Parathyroid adenoma (tissue), 2 donors: ENCODE data around the gene FBN2.

Source experiments
- H2AFZ ChIP-seq: fragments of 300-600 bp; sonication (generic); one replicate; pipeline ENCODE4 v1.7.0; 2017; ENCODE audit warnings: antibody characterized with exemption, mild to moderate bottlenecking
- H3K27ac ChIP-seq: fragments of 300-600 bp; sonication (generic); one replicate; pipeline ENCODE4 v1.7.0; 2017
- H3K27me3 ChIP-seq: fragments of 300-600 bp; sonication (generic); one replicate; pipeline ENCODE4 v1.7.0; 2017; ENCODE audit warnings: low read length; ENCODE audit not compliant: control insufficient read depth, insufficient read depth
- H3K36me3 ChIP-seq: fragments of 300-600 bp; sonication (generic); one replicate; pipeline ENCODE4 v1.7.0; 2017; ENCODE audit warnings: low read length; ENCODE audit not compliant: control insufficient read depth, insufficient read depth
- H3K4me1 ChIP-seq: fragments of 300-600 bp; sonication (generic); one replicate; pipeline ENCODE4 v1.7.0; 2017; ENCODE audit warnings: control low read depth
- H3K4me2 ChIP-seq: fragments of 300-600 bp; sonication (generic); one replicate; pipeline ENCODE4 v1.7.0; 2017; ENCODE audit warnings: low read length
- H3K4me3 ChIP-seq: fragments of 300-600 bp; sonication (generic); one replicate; pipeline ENCODE4 v1.7.0; 2017; ENCODE audit warnings: low read depth, low read length
- H3K79me2 ChIP-seq: fragments of 300-600 bp; sonication (generic); one replicate; pipeline ENCODE4 v1.7.0; 2017; ENCODE audit warnings: control low read depth
- H3K9ac ChIP-seq: fragments of 300-600 bp; sonication (generic); one replicate; pipeline ENCODE4 v1.7.0; 2017; ENCODE audit warnings: mild to moderate bottlenecking
- H3K9me3 ChIP-seq: fragments of 300-600 bp; sonication (generic); one replicate; pipeline ENCODE4 v1.7.0; 2017; ENCODE audit warnings: low read length; ENCODE audit not compliant: control insufficient read depth
- TF ChIP-seq, protein P1 (sequence below): fragments of 300-600 bp; sonication (generic); IDR thresholded peaks from one replicate; pipeline ENCODE4 v1.7.0; 2017; ENCODE audit warnings: antibody characterized with exemption, mild to moderate bottlenecking
- donor health status: primary hyperparathyroidism.

FBN2 gene

DNA sequence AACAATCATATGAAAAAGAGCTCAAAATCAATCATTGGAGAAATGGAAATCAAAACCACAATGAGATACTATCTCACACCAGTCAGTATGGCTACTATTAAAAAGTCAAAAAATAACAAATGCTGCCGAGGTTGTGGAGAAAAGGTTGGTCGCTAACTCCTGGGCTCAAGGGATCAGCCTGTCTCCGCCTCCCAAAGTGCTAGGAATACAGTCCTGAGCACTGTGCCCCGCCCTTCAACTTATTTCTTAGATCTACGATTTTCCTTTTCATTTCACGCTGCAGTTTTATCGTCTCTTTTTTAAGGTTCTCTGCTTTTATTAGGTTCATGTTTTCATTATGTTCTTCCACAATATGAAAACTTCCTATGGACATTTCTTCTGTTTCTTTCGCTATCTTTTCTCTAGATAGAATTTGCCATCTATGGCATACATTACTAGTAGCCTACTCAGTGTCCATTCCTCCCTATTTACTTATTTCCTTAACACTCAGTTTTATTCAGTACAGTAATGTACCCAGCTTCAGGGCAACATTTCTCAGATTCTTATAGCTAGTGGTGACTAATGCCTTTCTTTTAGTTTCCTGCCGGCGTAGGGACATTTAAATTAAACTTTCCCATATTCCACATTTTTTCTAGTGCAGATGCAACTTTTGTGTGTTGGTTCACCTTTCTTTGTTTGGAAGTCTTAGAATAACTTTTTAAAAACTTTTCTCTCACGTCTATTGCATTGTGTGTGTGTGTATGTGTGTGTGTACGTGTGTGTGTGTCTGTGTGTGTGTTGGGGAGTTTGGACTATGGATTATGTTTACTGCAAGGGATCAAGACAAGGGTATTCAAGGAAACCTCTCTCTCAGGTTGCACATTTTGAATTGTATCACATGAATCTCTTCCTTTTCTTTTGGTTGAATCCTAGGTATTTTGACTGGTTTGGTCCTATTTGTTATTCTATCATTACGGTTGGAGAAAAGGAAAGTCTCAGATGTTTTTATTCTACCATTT is 21.6 kb upstream of the FBN2 start:
- H3K4me3 ChIP-seq, result no peak overlapping the region
- no peak overlapping the region for H3K27ac ChIP-seq
- no peak overlapping the region for H2AFZ ChIP-seq
- no peaks in the 10 kb centered on the region for H3K27me3 ChIP-seq
- H3K4me1 ChIP-seq, result no peaks in the 10 kb centered on the region
- H3K9ac ChIP-seq, result no peak overlapping the region
- TF ChIP-seq, protein P1, sequence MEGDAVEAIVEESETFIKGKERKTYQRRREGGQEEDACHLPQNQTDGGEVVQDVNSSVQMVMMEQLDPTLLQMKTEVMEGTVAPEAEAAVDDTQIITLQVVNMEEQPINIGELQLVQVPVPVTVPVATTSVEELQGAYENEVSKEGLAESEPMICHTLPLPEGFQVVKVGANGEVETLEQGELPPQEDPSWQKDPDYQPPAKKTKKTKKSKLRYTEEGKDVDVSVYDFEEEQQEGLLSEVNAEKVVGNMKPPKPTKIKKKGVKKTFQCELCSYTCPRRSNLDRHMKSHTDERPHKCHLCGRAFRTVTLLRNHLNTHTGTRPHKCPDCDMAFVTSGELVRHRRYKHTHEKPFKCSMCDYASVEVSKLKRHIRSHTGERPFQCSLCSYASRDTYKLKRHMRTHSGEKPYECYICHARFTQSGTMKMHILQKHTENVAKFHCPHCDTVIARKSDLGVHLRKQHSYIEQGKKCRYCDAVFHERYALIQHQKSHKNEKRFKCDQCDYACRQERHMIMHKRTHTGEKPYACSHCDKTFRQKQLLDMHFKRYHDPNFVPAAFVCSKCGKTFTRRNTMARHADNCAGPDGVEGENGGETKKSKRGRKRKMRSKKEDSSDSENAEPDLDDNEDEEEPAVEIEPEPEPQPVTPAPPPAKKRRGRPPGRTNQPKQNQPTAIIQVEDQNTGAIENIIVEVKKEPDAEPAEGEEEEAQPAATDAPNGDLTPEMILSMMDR, result no peak
- no peaks in the 10 kb centered on the region for H3K36me3 ChIP-seq
- H3K9me3 ChIP-seq, result no peaks in the 10 kb centered on the region
- H3K4me2 ChIP-seq, result no peak overlapping the region
- H3K79me2 ChIP-seq, result no peaks in the 10 kb centered on the region

GRCh38 chr5:128553747-128554146 is 15.7 kb upstream of the FBN2 start:
- H3K4me3 ChIP-seq, result no peak overlapping the region
- H3K4me1 ChIP-seq, result no peaks in the 10 kb centered on the region
- H3K9me3 ChIP-seq, result no peaks in the 10 kb centered on the region
- H3K27ac ChIP-seq, result no peak overlapping the region
- no peak overlapping the region for H3K4me2 ChIP-seq
- H3K36me3 ChIP-seq, result no peaks in the 10 kb centered on the region
- no peaks in the 10 kb centered on the region for H3K27me3 ChIP-seq
- no peak overlapping the region for H2AFZ ChIP-seq
- no peaks in the 10 kb centered on the region for H3K79me2 ChIP-seq
- TF ChIP-seq, protein P1, result no peak
- no peak overlapping the region for H3K9ac ChIP-seq

GRCh38 chr5:128551476-128551875 is 13.4 kb upstream of the FBN2 start:
- Histone ChIP-seq H2AFZ (no peak overlapping the region), H3K27ac (no peak overlapping the region), H3K4me1 (no peaks in the 10 kb centered on the region), H3K27me3 (no peaks in the 10 kb centered on the region), H3K4me3 (no peak overlapping the region), H3K36me3 (no peaks in the 10 kb centered on the region), H3K4me2 (no peak overlapping the region), H3K79me2 (no peaks in the 10 kb centered on the region), H3K9me3 (no peaks in the 10 kb centered on the region), H3K9ac (no peak overlapping the region)
- TF ChIP-seq, protein P1, result no peak

- TF ChIP-seq, protein P1, result no peak
Observed at GRCh38 chr5:128549496-128549895, 11.5 kb upstream of the FBN2 start.

More at GRCh38 chr5:128549496-128549895, 11.5 kb upstream of the FBN2 start:
- Histone ChIP-seq H3K4me2 (no peak overlapping the region), H3K4me3 (no peak overlapping the region), H3K79me2 (no peaks in the 10 kb centered on the region), H3K9me3 (no peaks in the 10 kb centered on the region), H3K9ac (no peak overlapping the region), H3K27ac (no peak overlapping the region), H3K36me3 (no peaks in the 10 kb centered on the region), H3K27me3 (no peaks in the 10 kb centered on the region), H3K4me1 (no peaks in the 10 kb centered on the region), H2AFZ (no peak overlapping the region)
